OCI-LY3 (cell line): ENCODE results near the gene TECTA.
A peak's percentile ranks its signal among the peaks of the same experiment; 100 is the strongest.

Source experiments
- H2AFZ ChIP-seq: fragments of 200-600, 300-600 bp; shearing (Covaris generic); 2 replicates; pipeline ENCODE4 v1.6.0; 2014; ENCODE audit warnings: antibody characterized with exemption, low read depth, low read length
- H3K27ac ChIP-seq: fragments of 200-600, 300-600 bp; sonication (generic); 2 replicates; pipeline ENCODE4 v1.5.1; 2014; ENCODE audit warnings: mild to moderate bottlenecking, low read length, moderate library complexity, mixed read lengths
- H3K27me3 ChIP-seq: fragments of 200-600, 300-600 bp; sonication (generic); 2 replicates; pipeline ENCODE4 v1.6.1; 2014; ENCODE audit warnings: low read depth, low read length, mixed read lengths
- H3K36me3 ChIP-seq: fragments of 200-600, 300-600 bp; sonication (generic); replicated peaks from 2 replicates; pipeline ENCODE3; 2014; ENCODE audit warnings: low read depth, low read length, mixed read lengths
- H3K4me1 ChIP-seq: fragments of 300-600, 200-600 bp; sonication (generic); 2 replicates; pipeline ENCODE4 v1.6.1; 2014; ENCODE audit warnings: low read length, mixed read lengths
- H3K4me2 ChIP-seq: fragments of 200-600, 300-600 bp; sonication (generic); 2 replicates; pipeline ENCODE4 v1.6.1; 2014; ENCODE audit warnings: low read length, mixed read lengths
- H3K4me3 ChIP-seq: fragments of 300-600, 200-600 bp; sonication (generic); 2 replicates; pipeline ENCODE4 v1.5.1; 2014; ENCODE audit warnings: antibody characterized with exemption, mild to moderate bottlenecking, low read length, moderate library complexity
- H3K79me2 ChIP-seq: fragments of 300-600, 200-600 bp; shearing (Covaris generic); 2 replicates; pipeline ENCODE4 v1.6.1; 2014; ENCODE audit warnings: mild to moderate bottlenecking, low read length, mixed read lengths
- H3K9ac ChIP-seq: fragments of 300-600, 200-600 bp; shearing (Covaris generic); 2 replicates; pipeline ENCODE4 v1.6.0; 2014; ENCODE audit warnings: mild to moderate bottlenecking, low read length, moderate library complexity
- H3K9me3 ChIP-seq: fragments of 200-600, 300-600 bp; shearing (Covaris generic); 2 replicates; pipeline ENCODE4 v1.6.1; 2014; ENCODE audit warnings: low read length, mixed read lengths; ENCODE audit not compliant: insufficient read depth
- H4K20me1 ChIP-seq: fragments of 200-600, 300-600 bp; sonication (generic); 2 replicates; pipeline ENCODE4 v1.6.1; 2016; ENCODE audit warnings: low read length, mixed read lengths; ENCODE audit not compliant: insufficient read depth
- CTCF ChIP-seq: fragments of 200-600, 300-600 bp; sonication (generic); IDR thresholded peaks from 2 replicates; pipeline ENCODE4 v1.5.1; 2014; ENCODE audit warnings: antibody characterized with exemption, low read length, low read depth
- EZH2phosphoT487 ChIP-seq: fragments of 200-600 bp; shearing (Covaris generic); IDR thresholded peaks from 2 replicates; pipeline ENCODE4 v1.6.1; 2018; ENCODE audit warnings: antibody characterized with exemption, mixed run types, low read depth

TECTA gene

DNA sequence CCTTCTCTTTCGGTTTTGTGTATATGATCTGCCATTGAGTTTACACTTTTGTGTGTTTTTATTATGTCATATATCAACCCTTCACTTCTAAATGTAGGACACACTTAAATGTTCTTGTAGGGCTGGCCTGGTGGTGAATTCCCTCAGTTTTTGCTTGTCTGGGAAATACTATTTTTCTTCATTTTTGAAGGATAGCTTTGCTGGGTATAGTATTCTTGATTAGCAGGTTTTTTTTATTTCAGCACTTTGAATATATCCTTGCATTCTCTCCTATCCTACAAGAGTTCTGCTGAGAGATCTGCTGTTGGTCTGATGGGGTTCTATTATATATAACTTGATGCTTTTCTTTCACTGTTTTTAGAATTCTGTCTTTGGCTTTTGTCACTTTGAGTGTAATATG is 79.1 kb downstream of the TECTA start:
- no peak overlapping the region for H3K27ac ChIP-seq

GRCh38 chr11:121188776-121189175 is 87.7 kb downstream of the TECTA start:
- H3K4me2 ChIP-seq, result no peak overlapping the region
- no peaks in the 10 kb centered on the region for H3K36me3 ChIP-seq
- H3K4me3 ChIP-seq, result no peak overlapping the region
- no peak overlapping the region for H3K27ac ChIP-seq
- TF ChIP-seq EZH2phosphoT487 (no peak), CTCF (no peak)
- H3K79me2 ChIP-seq, result no peaks in the 10 kb centered on the region
- H3K9ac ChIP-seq, result no peak overlapping the region
- no peaks in the 10 kb centered on the region for H4K20me1 ChIP-seq
- H3K27me3 ChIP-seq, result peaks cover 13% of the 10 kb centered on the region
- no peak overlapping the region for H2AFZ ChIP-seq
- no peaks in the 10 kb centered on the region for H3K9me3 ChIP-seq
- H3K4me1 ChIP-seq, result no peaks in the 10 kb centered on the region

More for the DNA sequence above, 79.1 kb downstream of the TECTA start:
- no peak overlapping the region for H3K9ac ChIP-seq
- no peak overlapping the region for H3K4me2 ChIP-seq
- no peaks in the 10 kb centered on the region for H4K20me1 ChIP-seq
- no peaks in the 10 kb centered on the region for H3K4me1 ChIP-seq
- no peaks in the 10 kb centered on the region for H3K36me3 ChIP-seq
- H3K9me3 ChIP-seq, result 0 out of 2 replicates have a peak, but pooled peaks cover 6% of the 10 kb centered on the region
- H2AFZ ChIP-seq, result no peak overlapping the region
- H3K27me3 ChIP-seq, result no peaks in the 10 kb centered on the region; the same call in 1 of the 2 replicates
- no peak overlapping the region for H3K4me3 ChIP-seq
- no peaks in the 10 kb centered on the region for H3K79me2 ChIP-seq
- TF ChIP-seq CTCF, result no peak
- no peak for TF ChIP-seq EZH2phosphoT487

DNA sequence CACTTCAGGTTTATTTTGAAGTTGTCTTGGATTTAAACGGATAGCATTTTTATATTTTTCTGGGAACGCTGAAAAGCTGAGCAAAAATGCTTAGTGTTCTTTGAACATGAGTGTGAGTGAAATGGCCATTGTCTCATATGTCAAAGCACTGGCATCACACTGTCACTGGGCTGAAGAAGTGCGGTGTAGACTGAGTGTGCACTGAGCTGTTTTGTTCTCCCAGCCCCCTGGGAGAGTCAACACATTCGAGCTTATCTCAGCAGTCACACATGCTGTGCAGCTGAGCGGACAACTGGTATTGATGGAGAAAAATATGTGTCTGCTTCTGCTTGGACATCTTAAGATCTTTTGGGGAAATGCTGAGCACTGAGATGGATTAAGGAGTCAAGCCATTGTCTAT is 90.8 kb downstream of the TECTA start:
- H3K4me2 ChIP-seq, result no peak overlapping the region
- peaks cover 7% of the 10 kb centered on the region for H3K27me3 ChIP-seq
- no peaks in the 10 kb centered on the region for H3K9me3 ChIP-seq
- H3K36me3 ChIP-seq, result no peaks in the 10 kb centered on the region
- no peak overlapping the region for H3K9ac ChIP-seq
- TF ChIP-seq CTCF (no peak), EZH2phosphoT487 (no peak)
- no peak overlapping the region for H3K27ac ChIP-seq
- no peaks in the 10 kb centered on the region for H4K20me1 ChIP-seq
- H3K4me1 ChIP-seq, result peaks cover 7% of the 10 kb centered on the region; the same call in 1 of the 2 replicates
- H2AFZ ChIP-seq, result no peak overlapping the region
- no peak overlapping the region for H3K4me3 ChIP-seq
- H3K79me2 ChIP-seq, result no peaks in the 10 kb centered on the region

- Histone ChIP-seq H3K36me3 (no peaks in the 10 kb centered on the region), H4K20me1 (no peaks in the 10 kb centered on the region), H3K9ac (peak overlapping the region; percentile 31), H3K27ac (no peak overlapping the region), H3K4me3 (peak overlapping the region; percentile 73), H2AFZ (peak overlapping the region; percentile 58), H3K9me3 (no peaks in the 10 kb centered on the region), H3K27me3 (peaks cover 6% of the 10 kb centered on the region), H3K4me2 (peak overlapping the region; percentile 71), H3K4me1 (peaks cover 7% of the 10 kb centered on the region; the same call in 1 of the 2 replicates), H3K79me2 (no peaks in the 10 kb centered on the region)
- no peak for TF ChIP-seq EZH2phosphoT487
- peak; percentile 85 for TF ChIP-seq CTCF
Observed at GRCh38 chr11:121194731-121195596, 93.9 kb downstream of the TECTA start.
